ENCODE measurements around the gene COTL1.
A peak's percentile ranks its signal among the peaks of the same experiment; 100 is the strongest.

The COTL1 gene

GRCh38 chr16:84617791-84618580 lies at the start of gene COTL1:
Gene COTL1, minus strand, starts transcription at chr16:84618078. Its CDS starts 164 bp downstream, at chr16:84617914.
- DNase-seq (ENCODE audit: low read depth in 2 of 2): peak; percentile 96 to 97

GRCh38 chr16:84665843-84666242 lies 48.0 kb upstream of the COTL1 start:
- DNase-seq (ENCODE audit: low read depth in 2 of 2): no peak

GRCh38 chr16:84665359-84665758 lies 47.5 kb upstream of the COTL1 start:
- DNase-seq (ENCODE audit: low read depth in 2 of 2): no peak

GRCh38 chr16:84663433-84664101 lies 45.7 kb upstream of the COTL1 start:
- DNase-seq (ENCODE audit: low read depth in 2 of 2): no peak

GRCh38 chr16:84662471-84662870 lies 44.6 kb upstream of the COTL1 start:
- DNase-seq (ENCODE audit: low read depth in 2 of 2): no peak

- no peak for DNase-seq (ENCODE audit: low read depth in 2 of 2)
These were observed 43.7 kb upstream of the COTL1 start for GRCh38 chr16:84661418-84662060.

GRCh38 chr16:84660973-84661372 lies 43.1 kb upstream of the COTL1 start:
- DNase-seq (ENCODE audit: low read depth in 2 of 2): no peak

- DNase-seq (ENCODE audit: low read depth in 2 of 2): no peak
These were observed 41.9 kb upstream of the COTL1 start for GRCh38 chr16:84659656-84660300.

GRCh38 chr16:84658690-84659089 lies 40.8 kb upstream of the COTL1 start:
- no peak for DNase-seq (ENCODE audit: low read depth in 2 of 2)

- no peak for DNase-seq (ENCODE audit: low read depth in 2 of 2)
These were observed 39.5 kb upstream of the COTL1 start for GRCh38 chr16:84657229-84657837.

GRCh38 chr16:84656649-84657048 lies 38.8 kb upstream of the COTL1 start:
- no peak for DNase-seq (ENCODE audit: low read depth in 2 of 2)

- DNase-seq (ENCODE audit: low read depth in 2 of 2): no peak
These were observed 37.1 kb upstream of the COTL1 start for GRCh38 chr16:84654998-84655397.

GRCh38 chr16:84654238-84654637 lies 36.4 kb upstream of the COTL1 start:
- no peak for DNase-seq (ENCODE audit: low read depth in 2 of 2)

GRCh38 chr16:84652566-84652965 lies 34.7 kb upstream of the COTL1 start:
- DNase-seq (ENCODE audit: low read depth in 2 of 2): no peak

GRCh38 chr16:84650062-84650991 lies 32.4 kb upstream of the COTL1 start:
- no peak for DNase-seq (ENCODE audit: low read depth in 2 of 2)

GRCh38 chr16:84649511-84649861 lies 31.6 kb upstream of the COTL1 start:
- DNase-seq (ENCODE audit: low read depth in 2 of 2): no peak

- peak; percentile 15 to 17 for DNase-seq (ENCODE audit: low read depth in 2 of 2)
These were observed 31.0 kb upstream of the COTL1 start for GRCh38 chr16:84648595-84649510.

- peak; percentile 60 to 62 for DNase-seq (ENCODE audit: low read depth in 2 of 2)
These were observed 30.1 kb upstream of the COTL1 start, which contains the start of gene KLHL36 for GRCh38 chr16:84647828-84648594. Gene KLHL36, plus strand, starts transcription at chr16:84648511. Its CDS starts 2,357 bp downstream, at chr16:84650868.

- no peak for DNase-seq (ENCODE audit: low read depth in 2 of 2)
These were observed 25.8 kb upstream of the COTL1 start for GRCh38 chr16:84643674-84644073.

Data from stimulated activated CD4-positive, alpha-beta T cell treated with anti-CD3 and anti-CD28 coated beads, Interleukin-4, amount 100 ng/mL, for 48 hours (primary cell).